ENCODE data around the gene ADRA2B. TPM values are rescaled to one million over a fixed set of nuclear protein-coding genes. Genes with fewer than 3 reads are reported as not detected.

The ADRA2B gene
- total RNA-seq, 1 experiment from 2014 or later, result 0.28 TPM

- peak; percentile 20; the same call in 1 of the 2 replicates for ATAC-seq
- Histone ChIP-seq H3K27me3 (ENCODE audit: control insufficient read depth, insufficient read depth, low read length) (no peaks in the 10 kb centered on the region), H3K4me1 (ENCODE audit: control insufficient read depth, insufficient read depth, low read length) (no peaks in the 10 kb centered on the region), H3K27ac (ENCODE audit: low read length) (no peak overlapping the region), H3K36me3 (ENCODE audit: control insufficient read depth, insufficient read depth, low read length) (no peaks in the 10 kb centered on the region), H3K4me3 (ENCODE audit: low read depth in 2 of 2, low read length in 2 of 2) (no peak overlapping the region), H3K9me3 (ENCODE audit: control insufficient read depth, insufficient read depth, low read depth, low read length) (no peaks in the 10 kb centered on the region)
- TF ChIP-seq, protein P1, sequence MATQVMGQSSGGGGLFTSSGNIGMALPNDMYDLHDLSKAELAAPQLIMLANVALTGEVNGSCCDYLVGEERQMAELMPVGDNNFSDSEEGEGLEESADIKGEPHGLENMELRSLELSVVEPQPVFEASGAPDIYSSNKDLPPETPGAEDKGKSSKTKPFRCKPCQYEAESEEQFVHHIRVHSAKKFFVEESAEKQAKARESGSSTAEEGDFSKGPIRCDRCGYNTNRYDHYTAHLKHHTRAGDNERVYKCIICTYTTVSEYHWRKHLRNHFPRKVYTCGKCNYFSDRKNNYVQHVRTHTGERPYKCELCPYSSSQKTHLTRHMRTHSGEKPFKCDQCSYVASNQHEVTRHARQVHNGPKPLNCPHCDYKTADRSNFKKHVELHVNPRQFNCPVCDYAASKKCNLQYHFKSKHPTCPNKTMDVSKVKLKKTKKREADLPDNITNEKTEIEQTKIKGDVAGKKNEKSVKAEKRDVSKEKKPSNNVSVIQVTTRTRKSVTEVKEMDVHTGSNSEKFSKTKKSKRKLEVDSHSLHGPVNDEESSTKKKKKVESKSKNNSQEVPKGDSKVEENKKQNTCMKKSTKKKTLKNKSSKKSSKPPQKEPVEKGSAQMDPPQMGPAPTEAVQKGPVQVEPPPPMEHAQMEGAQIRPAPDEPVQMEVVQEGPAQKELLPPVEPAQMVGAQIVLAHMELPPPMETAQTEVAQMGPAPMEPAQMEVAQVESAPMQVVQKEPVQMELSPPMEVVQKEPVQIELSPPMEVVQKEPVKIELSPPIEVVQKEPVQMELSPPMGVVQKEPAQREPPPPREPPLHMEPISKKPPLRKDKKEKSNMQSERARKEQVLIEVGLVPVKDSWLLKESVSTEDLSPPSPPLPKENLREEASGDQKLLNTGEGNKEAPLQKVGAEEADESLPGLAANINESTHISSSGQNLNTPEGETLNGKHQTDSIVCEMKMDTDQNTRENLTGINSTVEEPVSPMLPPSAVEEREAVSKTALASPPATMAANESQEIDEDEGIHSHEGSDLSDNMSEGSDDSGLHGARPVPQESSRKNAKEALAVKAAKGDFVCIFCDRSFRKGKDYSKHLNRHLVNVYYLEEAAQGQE (IDR thresholded peaks at IDR 0.05; ENCODE audit: insufficient read depth in 1 of 2, low read depth in 2 of 2, low read length in 1 of 2), result no peak
- TF ChIP-seq TCF7L2 (IDR thresholded peaks at IDR 0.05; ENCODE audit: low read depth, low read length) (no peak), POLR2AphosphoS5 (IDR thresholded peaks at IDR 0.05; ENCODE audit: low read depth, low read length) (no peak), SIN3A (IDR thresholded peaks at IDR 0.05; ENCODE audit: borderline replicate concordance, insufficient read depth, low read depth, low read length) (no peak)
- TF ChIP-seq, protein P2, sequence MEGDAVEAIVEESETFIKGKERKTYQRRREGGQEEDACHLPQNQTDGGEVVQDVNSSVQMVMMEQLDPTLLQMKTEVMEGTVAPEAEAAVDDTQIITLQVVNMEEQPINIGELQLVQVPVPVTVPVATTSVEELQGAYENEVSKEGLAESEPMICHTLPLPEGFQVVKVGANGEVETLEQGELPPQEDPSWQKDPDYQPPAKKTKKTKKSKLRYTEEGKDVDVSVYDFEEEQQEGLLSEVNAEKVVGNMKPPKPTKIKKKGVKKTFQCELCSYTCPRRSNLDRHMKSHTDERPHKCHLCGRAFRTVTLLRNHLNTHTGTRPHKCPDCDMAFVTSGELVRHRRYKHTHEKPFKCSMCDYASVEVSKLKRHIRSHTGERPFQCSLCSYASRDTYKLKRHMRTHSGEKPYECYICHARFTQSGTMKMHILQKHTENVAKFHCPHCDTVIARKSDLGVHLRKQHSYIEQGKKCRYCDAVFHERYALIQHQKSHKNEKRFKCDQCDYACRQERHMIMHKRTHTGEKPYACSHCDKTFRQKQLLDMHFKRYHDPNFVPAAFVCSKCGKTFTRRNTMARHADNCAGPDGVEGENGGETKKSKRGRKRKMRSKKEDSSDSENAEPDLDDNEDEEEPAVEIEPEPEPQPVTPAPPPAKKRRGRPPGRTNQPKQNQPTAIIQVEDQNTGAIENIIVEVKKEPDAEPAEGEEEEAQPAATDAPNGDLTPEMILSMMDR (IDR thresholded peaks at IDR 0.05), result no peak
- in situ Hi-C loops (cut with HindIII; ENCODE audit: low pct_unique_long_range_greater_than_20kb, low sequenced_read_pairs) (loop anchor here (25.0 kb wide), 1 partner anchor 108 kb away; the partner anchor contains the start of genes CIAO1 and TMEM127), intact Hi-C loops (cut with micrococcal nuclease; ENCODE audit: unreplicated experiment) (no loop called here)
- no TSS peak for BruUV-seq (replicated peaks)
- POLR2A ChIA-PET, result no interaction called here
- no peak for DNase-seq (ENCODE audit: low read depth, low spot score)
- CTCF ChIA-PET, result interaction anchor here (0.7 kb wide), 1 partner anchor 1911 kb away, joined by 12 read pairs; no protein-coding TSS in a partner anchor
Observed at GRCh38 chr2:96154506-96155380, 38.4 kb upstream of the ADRA2B start.

- Histone ChIP-seq H3K27ac (ENCODE audit: low read length) (no peak overlapping the region), H3K4me3 (ENCODE audit: low read depth in 2 of 2, low read length in 2 of 2) (no peak overlapping the region), H3K4me1 (ENCODE audit: control insufficient read depth, insufficient read depth, low read length) (no peaks in the 10 kb centered on the region), H3K27me3 (ENCODE audit: control insufficient read depth, insufficient read depth, low read length) (no peaks in the 10 kb centered on the region), H3K36me3 (ENCODE audit: control insufficient read depth, insufficient read depth, low read length) (no peaks in the 10 kb centered on the region), H3K9me3 (ENCODE audit: control insufficient read depth, insufficient read depth, low read depth, low read length) (no peaks in the 10 kb centered on the region)
- intact Hi-C loops (cut with micrococcal nuclease; ENCODE audit: unreplicated experiment) (no loop called here), in situ Hi-C loops (cut with HindIII; ENCODE audit: low pct_unique_long_range_greater_than_20kb, low sequenced_read_pairs) (loop anchor here (25.0 kb wide), 1 partner anchor 108 kb away; the partner anchor contains the start of genes CIAO1 and TMEM127)
- ATAC-seq, result peak; percentile 43
- ChIA-PET CTCF (interaction anchor here (0.6 kb wide), 1 partner anchor 11 kb away, joined by 3 read pairs; no protein-coding TSS in a partner anchor), POLR2A (no interaction called here)
- TF ChIP-seq SIN3A (IDR thresholded peaks at IDR 0.05; ENCODE audit: borderline replicate concordance, insufficient read depth, low read depth, low read length) (no peak), TCF7L2 (IDR thresholded peaks at IDR 0.05; ENCODE audit: low read depth, low read length) (no peak), POLR2AphosphoS5 (IDR thresholded peaks at IDR 0.05; ENCODE audit: low read depth, low read length) (no peak)
- TF ChIP-seq, protein P2 (IDR thresholded peaks at IDR 0.05), result no peak
- TF ChIP-seq, protein P1 (IDR thresholded peaks at IDR 0.05; ENCODE audit: insufficient read depth in 1 of 2, low read depth in 2 of 2, low read length in 1 of 2), result no peak
- BruUV-seq (replicated peaks), result no TSS peak
- no peak for DNase-seq (ENCODE audit: low read depth, low spot score)
Observed at GRCh38 chr2:96153991-96154431, 37.6 kb upstream of the ADRA2B start.
